CD14-positive monocyte (primary cell): ENCODE results near the gene ZNF407. TPM values are rescaled to one million over a fixed set of nuclear protein-coding genes. Genes with fewer than 3 reads are reported as not detected.

Source experiments
- DNase-seq, 3 donors: peaks; one replicate each; pipeline ENCODE4 v3.0.0-alpha.2; 2011 to 2022
- H2AFZ ChIP-seq: 2 replicates; pipeline ENCODE4 v1.6.0; 2012; ENCODE audit warnings: mild to moderate bottlenecking, low read depth, low read length, inconsistent platforms; ENCODE audit not compliant: insufficient read depth, poor library complexity, severe bottlenecking
- H3K27ac ChIP-seq, 2 donors: 1 replicate in 1 of 2; 2 replicates in 1 of 2; pipeline ENCODE4 v1.5.1; 2012 to 2013; ENCODE audit warnings: low read length in 2 of 2, control low read depth in 1 of 2, inconsistent platforms in 1 of 2, low read depth in 1 of 2, mild to moderate bottlenecking in 1 of 2
- H3K27me3 ChIP-seq, 2 donors: one replicate each; pipeline versions ENCODE4 v1.6.0 to v1.6.1; 2011 to 2013; ENCODE audit warnings: low read length in 2 of 2; ENCODE audit not compliant: control insufficient read depth in 2 of 2, insufficient read depth in 2 of 2
- H3K36me3 ChIP-seq, 2 donors: replicated peaks in 1 of 2; 1 replicate in 1 of 2; 2 replicates in 1 of 2; pipeline versions ENCODE4 v1.5.1 to v1.6.1; 2012 to 2013; ENCODE audit warnings: low read length in 2 of 2, control low read depth in 1 of 2, inconsistent platforms in 1 of 2, mild to moderate bottlenecking in 1 of 2; ENCODE audit not compliant: insufficient read depth in 2 of 2, control insufficient read depth in 1 of 2
- H3K4me1 ChIP-seq, 2 donors: 1 replicate in 1 of 2; 2 replicates in 1 of 2; pipeline versions ENCODE4 v1.5.1 to v1.6.1; 2012 to 2013; ENCODE audit warnings: low read length in 2 of 2, control low read depth in 1 of 2, inconsistent platforms in 1 of 2, mild to moderate bottlenecking in 1 of 2, moderate library complexity in 1 of 2; ENCODE audit not compliant: insufficient read depth in 2 of 2, control insufficient read depth in 1 of 2
- H3K4me2 ChIP-seq: replicated peaks from 2 replicates; pipeline ENCODE3; 2012; ENCODE audit warnings: low read length, moderate library complexity, mild to moderate bottlenecking; ENCODE audit not compliant: poor library complexity, severe bottlenecking; ENCODE audit errors: extremely low read depth
- H3K4me3 ChIP-seq, 3 experiments: fragments of 200-600 bp in 1 of 3; sonication (generic) in 1 of 3; replicated peaks in 1 of 3; 1 replicate in 2 of 3; 2 replicates in 1 of 3; pipeline ENCODE4 v1.5.1; 2011 to 2013; ENCODE audit warnings: low read length in 3 of 3, mild to moderate bottlenecking in 3 of 3, control low read depth in 2 of 3, low read depth in 2 of 3, inconsistent platforms in 1 of 3, moderate library complexity in 1 of 3
- H3K79me2 ChIP-seq: 2 replicates; pipeline ENCODE4 v1.6.0; 2012; ENCODE audit warnings: mild to moderate bottlenecking, control low read depth, inconsistent platforms, low read length, moderate library complexity; ENCODE audit not compliant: insufficient read depth
- H3K9ac ChIP-seq: 2 replicates; pipeline ENCODE4 v1.6.0; 2017; ENCODE audit warnings: low read length, mild to moderate bottlenecking; ENCODE audit not compliant: insufficient read depth, poor library complexity, severe bottlenecking
- H3K9me3 ChIP-seq, 2 donors: replicated peaks in 1 of 2; 1 replicate in 1 of 2; 2 replicates in 1 of 2; pipeline versions ENCODE4 v1.5.1 to v1.6.1; 2012 to 2013; ENCODE audit warnings: low read length in 2 of 2, control low read depth in 1 of 2; ENCODE audit not compliant: control insufficient read depth in 1 of 2, insufficient read depth in 1 of 2
- H4K20me1 ChIP-seq: 2 replicates; pipeline ENCODE4 v1.6.0; 2012; ENCODE audit warnings: mild to moderate bottlenecking, low read length, control low read depth, moderate library complexity; ENCODE audit not compliant: insufficient read depth
- H3K27ac Mint-ChIP-seq, 7 donors: one replicate each; pipeline ENCODE4 v1.8.0; 2020; ENCODE audit warnings: mild to moderate bottlenecking in 7 of 7, mixed read lengths in 7 of 7, moderate library complexity in 6 of 7, inconsistent platforms in 2 of 7
- H3K27me3 Mint-ChIP-seq, 3 donors: one replicate each; pipeline ENCODE4 v1.8.0; 2021 to 2022; ENCODE audit warnings: low read depth in 3 of 3, mild to moderate bottlenecking in 3 of 3, mixed read lengths in 3 of 3, moderate library complexity in 3 of 3, inconsistent platforms in 1 of 3
- H3K36me3 Mint-ChIP-seq, 2 donors: one replicate each; pipeline ENCODE4 v1.8.0; 2020; ENCODE audit warnings: mixed read lengths in 2 of 2, inconsistent platforms in 1 of 2, mild to moderate bottlenecking in 1 of 2
- H3K4me1 Mint-ChIP-seq: one replicate; pipeline ENCODE4 v1.8.0; 2020; ENCODE audit warnings: mild to moderate bottlenecking, mixed read lengths
- H3K4me3 Mint-ChIP-seq, 2 donors: one replicate each; pipeline ENCODE4 v1.8.0; 2020; ENCODE audit warnings: mild to moderate bottlenecking in 2 of 2, mixed read lengths in 2 of 2, moderate library complexity in 1 of 2
- H3K9me3 Mint-ChIP-seq, 7 donors: one replicate each; pipeline ENCODE4 v1.8.0; 2020 to 2022; ENCODE audit warnings: mixed read lengths in 7 of 7, mild to moderate bottlenecking in 6 of 7, moderate library complexity in 6 of 7, inconsistent platforms in 2 of 7
- WGBS: methylation state at CpG from one replicate; pipeline ENCODE4 v1.1.5; 2013; ENCODE audit warnings: missing lambda C conversion rate; ENCODE audit not compliant: insufficient coverage; 5-methylcytosine and 5-hydroxymethylcytosine counted together
- intact Hi-C, 2 donors: fragments of 100-400 bp; cut with micrococcal nuclease; formaldehyde crosslinking; loops; one replicate each; pipeline versions ENCODE4 v1.15.0 to v1.15.1; 2023
- polyA plus RNA-seq, 3 donors: library from polyadenylated mRNA; depleted of rRNA in 1 of 3; unstranded in 2 of 3; stranded (reverse) in 1 of 3; fragments of 300-500 nt in 2 of 3; fragments of >200 nt in 1 of 3; fragmentation: Illumina TruSeq in 2 of 3; gene quantifications; 1 replicate in 2 of 3; 2 replicates in 1 of 3; pipeline ENCODE4 v1.2.3, GENCODE V29; 2012 to 2021
- TF ChIP-seq, protein P1 (sequence below): fragments of 200-600 bp; IDR thresholded peaks from one replicate; pipeline ENCODE4 v1.8.0; 2022; ENCODE audit warnings: antibody characterized with exemption, mild to moderate bottlenecking

Gene ZNF407
- polyA plus RNA-seq, 3 donors = 1.3 to 3.6 (median 1.6) TPM

DNA sequence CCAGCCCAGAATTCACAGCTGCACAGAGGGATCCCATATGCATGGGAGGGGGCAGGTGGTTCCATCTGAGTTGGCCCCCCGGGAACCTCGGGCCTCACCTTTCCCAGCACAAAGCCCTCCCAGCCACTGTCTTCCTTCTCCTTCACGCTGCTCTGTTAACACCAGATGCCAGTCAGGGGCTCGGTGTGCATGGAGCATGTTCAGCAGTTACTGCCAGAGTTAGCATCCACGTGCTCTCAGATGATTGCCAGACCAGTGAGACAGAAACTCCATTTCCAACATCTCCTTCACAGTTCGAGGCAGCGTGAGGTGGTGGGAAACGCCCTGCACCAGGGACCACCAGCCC, 510.2 kb downstream of the ZNF407 start:
- Histone ChIP-seq H3K79me2 (no peaks in the 10 kb centered on the region), H3K27me3 (no peaks in the 10 kb centered on the region), H3K9ac (no peak overlapping the region), H2AFZ (no peak overlapping the region), H3K27ac (no peak overlapping the region), H4K20me1 (no peaks in the 10 kb centered on the region), H3K9me3 (no peaks in the 10 kb centered on the region), H3K4me2 (no peak overlapping the region), H3K36me3 (no peaks in the 10 kb centered on the region), H3K4me3 (no peak overlapping the region), H3K4me1 (no peaks in the 10 kb centered on the region)
- H3K27ac Mint-ChIP-seq = no peak overlapping the region
- H3K27me3 Mint-ChIP-seq = no peaks in the 10 kb centered on the region
- no peak overlapping the region for H3K4me3 Mint-ChIP-seq
- no peaks in the 10 kb centered on the region for H3K36me3 Mint-ChIP-seq
- H3K9me3 Mint-ChIP-seq = peaks cover 0 to 2% (median 0%) of the 10 kb centered on the region in 7 donors
- no peaks in the 10 kb centered on the region for H3K4me1 Mint-ChIP-seq
- DNase-seq = no peak
- intact Hi-C loops = no loop called here
- 100% methylated on average over 6 of the region's 8 CpGs for WGBS
- TF ChIP-seq, protein P1, sequence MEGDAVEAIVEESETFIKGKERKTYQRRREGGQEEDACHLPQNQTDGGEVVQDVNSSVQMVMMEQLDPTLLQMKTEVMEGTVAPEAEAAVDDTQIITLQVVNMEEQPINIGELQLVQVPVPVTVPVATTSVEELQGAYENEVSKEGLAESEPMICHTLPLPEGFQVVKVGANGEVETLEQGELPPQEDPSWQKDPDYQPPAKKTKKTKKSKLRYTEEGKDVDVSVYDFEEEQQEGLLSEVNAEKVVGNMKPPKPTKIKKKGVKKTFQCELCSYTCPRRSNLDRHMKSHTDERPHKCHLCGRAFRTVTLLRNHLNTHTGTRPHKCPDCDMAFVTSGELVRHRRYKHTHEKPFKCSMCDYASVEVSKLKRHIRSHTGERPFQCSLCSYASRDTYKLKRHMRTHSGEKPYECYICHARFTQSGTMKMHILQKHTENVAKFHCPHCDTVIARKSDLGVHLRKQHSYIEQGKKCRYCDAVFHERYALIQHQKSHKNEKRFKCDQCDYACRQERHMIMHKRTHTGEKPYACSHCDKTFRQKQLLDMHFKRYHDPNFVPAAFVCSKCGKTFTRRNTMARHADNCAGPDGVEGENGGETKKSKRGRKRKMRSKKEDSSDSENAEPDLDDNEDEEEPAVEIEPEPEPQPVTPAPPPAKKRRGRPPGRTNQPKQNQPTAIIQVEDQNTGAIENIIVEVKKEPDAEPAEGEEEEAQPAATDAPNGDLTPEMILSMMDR = no peak

DNA sequence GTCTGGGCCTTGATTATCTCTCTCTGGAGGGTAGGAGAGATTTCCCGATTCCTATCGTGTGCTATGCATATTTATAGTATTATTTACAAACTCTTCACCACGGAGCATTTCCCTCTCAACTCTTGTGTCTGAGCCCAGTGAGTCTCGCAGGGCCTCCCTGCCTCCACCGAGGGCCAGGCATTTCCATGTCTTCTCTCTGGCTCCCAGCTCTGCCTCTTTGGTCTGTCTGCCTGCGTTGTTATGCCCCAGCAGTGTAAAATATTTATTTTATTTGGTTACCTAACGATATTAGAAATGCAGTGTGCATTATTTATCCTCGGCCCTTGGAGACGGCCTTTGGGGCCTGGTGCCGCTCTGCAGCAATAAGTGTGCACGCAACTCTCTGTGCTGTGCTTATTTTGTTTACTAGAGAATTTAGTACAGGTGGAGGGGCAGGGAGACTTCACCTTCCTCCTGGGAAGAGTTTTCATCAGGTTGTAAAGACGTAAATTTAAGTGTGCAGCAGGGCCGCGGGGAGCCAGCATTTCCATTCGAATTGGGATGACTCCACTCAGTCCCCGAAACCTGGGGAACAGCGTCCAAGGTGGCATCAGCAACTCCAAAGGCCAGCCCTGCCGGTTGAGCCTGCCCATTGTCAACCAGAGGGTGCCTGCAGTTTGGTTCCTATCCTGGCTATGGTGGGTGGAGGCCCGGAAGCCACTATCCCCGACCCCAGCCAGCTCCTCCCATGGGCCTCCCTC, 511.1 kb downstream of the ZNF407 start:
- Histone ChIP-seq H3K9ac (no peak overlapping the region), H3K27me3 (no peaks in the 10 kb centered on the region), H3K4me2 (no peak overlapping the region), H3K9me3 (no peaks in the 10 kb centered on the region), H3K79me2 (no peaks in the 10 kb centered on the region), H3K4me3 (no peak overlapping the region), H4K20me1 (no peaks in the 10 kb centered on the region), H3K27ac (no peak overlapping the region), H3K4me1 (no peaks in the 10 kb centered on the region), H2AFZ (no peak overlapping the region), H3K36me3 (no peaks in the 10 kb centered on the region)
- H3K36me3 Mint-ChIP-seq = no peaks in the 10 kb centered on the region
- no peaks in the 10 kb centered on the region for H3K4me1 Mint-ChIP-seq
- WGBS = 90% methylated on average over 17 of the region's 20 CpGs
- intact Hi-C loops = no loop called here
- TF ChIP-seq, protein P1 = no peak
- no peaks in the 10 kb centered on the region for H3K27me3 Mint-ChIP-seq
- peaks cover 0 to 2% (median 0%) of the 10 kb centered on the region in 7 donors for H3K9me3 Mint-ChIP-seq
- H3K4me3 Mint-ChIP-seq = no peak overlapping the region
- no peak for DNase-seq
- H3K27ac Mint-ChIP-seq = no peak overlapping the region
